Activated effector memory CD4-positive, alpha-beta T cell treated with Interleukin-2 at 50 U/mL for 16 hours (primary cell): ENCODE data around the gene SLC6A11.

Experiments
- DNase-seq: peaks from one replicate; pipeline ENCODE4 v3.0.0-alpha.2; 2020

Gene SLC6A11

GRCh38 chr3:10985181-10985580 lies 169.2 kb downstream of the SLC6A11 start:
- no peak for DNase-seq

- no peak for DNase-seq
Measured at GRCh38 chr3:10986592-10986991, 170.6 kb downstream of the SLC6A11 start.

DNA sequence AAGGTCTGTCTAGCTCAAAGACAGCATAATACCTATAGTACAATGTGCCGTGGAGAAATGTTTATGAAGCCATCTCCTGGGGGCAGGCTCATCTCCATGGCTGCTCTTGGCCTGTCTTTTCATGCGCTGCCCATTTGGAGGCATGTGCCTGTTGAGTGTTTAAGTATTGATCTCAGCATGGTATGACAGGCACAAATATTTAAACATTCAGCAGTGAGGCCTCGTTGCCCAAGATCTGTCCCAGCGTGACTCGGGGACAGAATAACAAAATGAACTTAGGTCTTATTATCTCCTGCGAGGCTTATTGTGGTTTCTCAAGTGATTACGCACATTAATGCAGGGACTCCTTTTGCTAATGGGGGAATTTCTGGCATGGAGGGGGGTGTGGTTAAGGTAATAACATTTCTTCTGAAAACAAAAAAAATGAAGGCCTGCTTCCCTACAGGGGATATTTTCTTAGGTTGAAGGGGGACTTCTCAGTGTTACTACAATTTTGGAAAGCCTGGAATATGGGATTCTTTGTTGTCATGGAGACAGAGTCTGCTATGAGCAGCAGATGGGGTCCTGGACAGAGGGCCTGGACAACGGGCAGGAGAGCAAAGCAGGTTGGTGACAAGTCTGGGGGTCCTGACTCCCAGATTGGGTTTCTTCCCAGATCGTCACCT lies 172.1 kb downstream of the SLC6A11 start:
- DNase-seq = no peak

GRCh38 chr3:10988991-10989484 lies 173.0 kb downstream of the SLC6A11 start:
- no peak for DNase-seq
